H1 (cell line): ENCODE results near the gene PPFIA4. TPM values are rescaled to one million over a fixed set of nuclear protein-coding genes. Genes with fewer than 3 reads are reported as not detected.

ENCODE experiments used
- CTCF ChIA-PET: fragments of 300-600 bp; sonication (Branson Sonifier 250); formaldehyde crosslinking; loops from one replicate; lab custom pipeline; 2021; ENCODE audit not compliant: partially characterized antibody; lab: Charles Lee
- POLR2A ChIA-PET: fragments of 300-600 bp; sonication (Branson Sonifier 250); formaldehyde crosslinking; loops from one replicate; lab custom pipeline; 2021; ENCODE audit warnings: inconsistent platforms; ENCODE audit not compliant: partially characterized antibody; lab: Charles Lee
- DNase-seq, 2 experiments: peaks; one replicate each; pipeline versions ENCODE4 v3.0.0 to v3.0.0-alpha.2; 2010 to 2022; ENCODE audit warnings: low spot score in 2 of 2, low read depth in 1 of 2, mixed read lengths in 1 of 2
- FAIRE-seq: peaks from 2 replicates; lab custom pipeline; 2011; peaks lifted over from hg19 to GRCh38; lab: Jason Lieb, UNC
- H2AFZ ChIP-seq: 2 replicates; pipeline ENCODE4 v1.8.1; 2012; ENCODE audit warnings: low read length, inconsistent platforms
- H2AK5ac ChIP-seq: 2 replicates; pipeline ENCODE4 v1.6.1; 2013; ENCODE audit warnings: low read depth, low read length
- H2BK120ac ChIP-seq: replicated peaks from 2 replicates; pipeline ENCODE3; 2013; ENCODE audit warnings: low read depth, low read length, inconsistent platforms
- H2BK12ac ChIP-seq: 2 replicates; pipeline ENCODE4 v1.6.1; 2013; ENCODE audit warnings: low read depth, low read length
- H2BK15ac ChIP-seq: 2 replicates; pipeline ENCODE4 v1.6.1; 2013; ENCODE audit warnings: low read length
- H2BK20ac ChIP-seq: 2 replicates; pipeline ENCODE4 v1.6.1; 2013; ENCODE audit warnings: low read length
- H2BK5ac ChIP-seq: 2 replicates; pipeline ENCODE4 v1.6.1; 2013; ENCODE audit warnings: low read depth, low read length
- H3K14ac ChIP-seq: 2 replicates; pipeline ENCODE4 v1.6.1; 2013; ENCODE audit warnings: inconsistent platforms; ENCODE audit not compliant: insufficient read length
- H3K18ac ChIP-seq: 2 replicates; pipeline ENCODE4 v1.6.1; 2013; ENCODE audit warnings: low read length; ENCODE audit errors: extremely low read depth
- H3K23ac ChIP-seq: 2 replicates; pipeline ENCODE4 v1.6.1; 2013; ENCODE audit warnings: inconsistent platforms; ENCODE audit not compliant: insufficient read length
- H3K23me2 ChIP-seq: 2 replicates; pipeline ENCODE4 v1.6.1; 2013; ENCODE audit warnings: low read depth, low read length
- H3K27ac ChIP-seq: 2 replicates; pipeline ENCODE4 v1.6.1; 2011; ENCODE audit warnings: low read depth, low read length, inconsistent platforms
- H3K27me3 ChIP-seq, 4 experiments: replicated peaks in 1 of 4; 1 replicate in 1 of 4; 2 replicates in 3 of 4; pipeline versions ENCODE4 v1.6.1 to v1.8.1; 2011 to 2013; ENCODE audit warnings: low read length in 3 of 4, mild to moderate bottlenecking in 3 of 4, inconsistent platforms in 2 of 4, mixed read lengths in 2 of 4, moderate library complexity in 1 of 4; ENCODE audit not compliant: control insufficient read depth in 3 of 4, insufficient read depth in 3 of 4; ENCODE audit errors: extremely low read depth in 1 of 4
- H3K36me3 ChIP-seq, 4 experiments: 2 replicates each; pipeline versions ENCODE4 v1.6.1 to v1.8.1; 2011 to 2013; ENCODE audit warnings: mild to moderate bottlenecking in 4 of 4, low read length in 3 of 4, moderate library complexity in 2 of 4, control low read depth in 1 of 4, inconsistent platforms in 1 of 4; ENCODE audit not compliant: insufficient read depth in 4 of 4, control insufficient read depth in 2 of 4
- H3K4ac ChIP-seq: replicated peaks from 2 replicates; pipeline ENCODE3; 2013; ENCODE audit warnings: low read length, low read depth, mixed read lengths, inconsistent platforms; ENCODE audit not compliant: insufficient read length
- H3K4me1 ChIP-seq, 4 experiments: replicated peaks in 1 of 4; 1 replicate in 1 of 4; 2 replicates in 3 of 4; pipeline versions ENCODE4 v1.6.1 to v1.8.1; 2011 to 2013; ENCODE audit warnings: low read length in 3 of 4, inconsistent platforms in 2 of 4, mixed read lengths in 1 of 4; ENCODE audit not compliant: insufficient read depth in 4 of 4, control insufficient read depth in 3 of 4
- H3K4me2 ChIP-seq, 2 experiments: 2 replicates each; pipeline versions ENCODE4 v1.6.1 to v1.8.1; 2011 to 2013; ENCODE audit warnings: low read depth in 2 of 2, low read length in 2 of 2, control low read depth in 1 of 2, inconsistent platforms in 1 of 2, mild to moderate bottlenecking in 1 of 2; ENCODE audit not compliant: insufficient read depth in 1 of 2
- H3K4me3 ChIP-seq, 4 experiments: fragments of 200-600, 300-600 bp in 1 of 4; sonication (generic), shearing (Covaris generic), sonication (Bioruptor Twin) in 1 of 4; 2 replicates each; pipeline versions ENCODE4 v1.5.1 to v1.8.1; 2011 to 2016; ENCODE audit warnings: low read length in 4 of 4, low read depth in 3 of 4, control low read depth in 2 of 4, inconsistent platforms in 2 of 4, mild to moderate bottlenecking in 2 of 4, mixed read lengths in 1 of 4, moderate library complexity in 1 of 4; ENCODE audit not compliant: insufficient read depth in 2 of 4; ENCODE audit errors: extremely low read depth in 1 of 4
- H3K56ac ChIP-seq: replicated peaks from 2 replicates; pipeline ENCODE3; 2013; ENCODE audit warnings: low read depth, mild to moderate bottlenecking, mixed read lengths, low read length, inconsistent platforms; ENCODE audit not compliant: insufficient read length
- H3K79me1 ChIP-seq: 2 replicates; pipeline ENCODE4 v1.6.1; 2013; ENCODE audit warnings: low read depth, low read length, control low read depth
- H3K79me2 ChIP-seq, 2 experiments: 2 replicates each; pipeline versions ENCODE4 v1.6.1 to v1.8.1; 2012 to 2013; ENCODE audit warnings: low read length in 2 of 2, mild to moderate bottlenecking in 2 of 2, inconsistent platforms in 1 of 2; ENCODE audit not compliant: insufficient read depth in 2 of 2, control insufficient read depth in 1 of 2
- H3K9ac ChIP-seq, 4 experiments: replicated peaks in 1 of 4; 1 replicate in 1 of 4; 2 replicates in 3 of 4; pipeline versions ENCODE4 v1.6.1 to v1.8.1; 2011 to 2013; ENCODE audit warnings: low read depth in 3 of 4, low read length in 3 of 4, control low read depth in 2 of 4, mild to moderate bottlenecking in 2 of 4, moderate library complexity in 2 of 4, inconsistent platforms in 1 of 4; ENCODE audit errors: extremely low read depth in 1 of 4
- H3K9me3 ChIP-seq, 2 experiments: 2 replicates each; pipeline versions ENCODE4 v1.6.1 to v1.8.1; 2012 to 2013; ENCODE audit warnings: mild to moderate bottlenecking in 2 of 2, moderate library complexity in 2 of 2, control low read depth in 1 of 2, inconsistent platforms in 1 of 2, low read depth in 1 of 2, low read length in 1 of 2, mixed read lengths in 1 of 2; ENCODE audit not compliant: insufficient read depth in 2 of 2
- H4K20me1 ChIP-seq, 2 experiments: replicated peaks in 1 of 2; 2 replicates each; pipeline versions ENCODE3 to v1.8.1; 2011 to 2013; ENCODE audit warnings: inconsistent platforms in 2 of 2, low read length in 2 of 2, mild to moderate bottlenecking in 1 of 2; ENCODE audit not compliant: insufficient read depth in 2 of 2, control insufficient read depth in 1 of 2
- H4K5ac ChIP-seq: 2 replicates; pipeline ENCODE4 v1.6.1; 2013; ENCODE audit warnings: low read length, low read depth, mixed read lengths, inconsistent platforms; ENCODE audit not compliant: insufficient read length
- H4K8ac ChIP-seq: 2 replicates; pipeline ENCODE4 v1.8.0; 2013; ENCODE audit warnings: mild to moderate bottlenecking, moderate library complexity, low read length, inconsistent platforms; ENCODE audit not compliant: insufficient read depth; ENCODE audit errors: extremely low read depth
- H4K91ac ChIP-seq: replicated peaks from 2 replicates; pipeline ENCODE3; 2013; ENCODE audit warnings: low read length, mixed read lengths, inconsistent platforms; ENCODE audit not compliant: insufficient read length
- ASH2L ChIP-seq: fragments of 200-600, 300-600 bp; sonication (generic); IDR thresholded peaks from one replicate; pipeline ENCODE4 v1.7.1; 2017; ENCODE audit warnings: low read length
- BRCA1 ChIP-seq: IDR thresholded peaks from 2 replicates; pipeline ENCODE4 v1.6.1; 2012; ENCODE audit warnings: low read depth, low read length, improper control_type of control experiment
- CREB1 ChIP-seq: IDR thresholded peaks from 2 replicates; pipeline ENCODE4 v1.6.1; 2012; ENCODE audit warnings: inconsistent platforms
- CTBP2 ChIP-seq: IDR thresholded peaks from 2 replicates; pipeline ENCODE4 v1.7.0; 2011; ENCODE audit warnings: borderline replicate concordance, mild to moderate bottlenecking, moderate library complexity, mixed read lengths, low read length; ENCODE audit not compliant: insufficient read depth, insufficient read length
- GABPA ChIP-seq: IDR thresholded peaks from 2 replicates; pipeline ENCODE4 v1.6.1; 2011; ENCODE audit warnings: mild to moderate bottlenecking, low read length, moderate library complexity, borderline replicate concordance; ENCODE audit not compliant: insufficient read depth
- KDM1A ChIP-seq: fragments of 200-600, 300-600 bp; sonication (generic); IDR thresholded peaks from 2 replicates; pipeline ENCODE4 v1.7.1; 2016; ENCODE audit warnings: mild to moderate bottlenecking, low read length, borderline replicate concordance
- SAP30 ChIP-seq: fragments of 300-600 bp; sonication (generic); IDR thresholded peaks from 2 replicates; pipeline ENCODE4 v1.7.1; 2012; ENCODE audit warnings: low read length, moderate library complexity, mild to moderate bottlenecking, inconsistent platforms; ENCODE audit not compliant: insufficient read depth, insufficient replicate concordance
- SIRT6 ChIP-seq: IDR thresholded peaks from one replicate; pipeline ENCODE4 v1.7.1; 2012; ENCODE audit warnings: low read length, inconsistent platforms
- SP4 ChIP-seq: IDR thresholded peaks from 2 replicates; pipeline ENCODE4 v1.6.1; 2012; ENCODE audit warnings: low read length, inconsistent platforms
- SUZ12 ChIP-seq: fragments of 200-600 bp; sonication (generic); IDR thresholded peaks from 2 replicates; pipeline ENCODE4 v1.6.1; 2012; ENCODE audit warnings: mild to moderate bottlenecking, inconsistent platforms, low read length, moderate library complexity, mixed read lengths
- TEAD4 ChIP-seq: IDR thresholded peaks from 2 replicates; pipeline ENCODE4 v1.6.1; 2012; ENCODE audit warnings: low read depth, low read length, inconsistent platforms, mixed read lengths
- WGBS, 2 experiments: shearing (Covaris generic) in 1 of 2; methylation state at CpG; one replicate each; pipeline versions ENCODE4 v1.1.6 to v1.1.7; 2013 to 2015; ENCODE audit warnings: low lambda C conversion rate in 2 of 2, mixed read lengths in 2 of 2, inconsistent platforms in 1 of 2, low coverage in 1 of 2, missing lambda C conversion rate in 1 of 2; ENCODE audit not compliant: insufficient replicate concordance in 2 of 2, insufficient coverage in 1 of 2, insufficient read length in 1 of 2; ENCODE audit errors: extremely low coverage in 1 of 2, missing lambda C conversion rate in 1 of 2; 5-methylcytosine and 5-hydroxymethylcytosine counted together
- polyA plus RNA-seq, 7 experiments: library from polyadenylated mRNA; depleted of rRNA in 3 of 7; stranded (reverse) in 5 of 7; unstranded in 2 of 7; fragments of >200 nt in 5 of 7; fragments of 200-250 nt in 2 of 7; gene quantifications; 1 replicate in 5 of 7; 2 replicates in 1 of 7; 4 replicates in 1 of 7; pipeline versions ENCODE4 v1.2.1 to v1.2.3, GENCODE V29; 2011 to 2013; ENCODE audit warnings: missing spikeins in 2 of 7, mixed read lengths in 2 of 7
- total RNA-seq: library from RNA; stranded (reverse); fragmentation: NEBNext Ultra II Directional; extraction: Animal tissue kit (Norgen Biotek cat#: 25700); gene quantifications from 2 replicates; pipeline ENCODE4 v1.2.1, GENCODE V29; 2021
- TF ChIP-seq, protein P1 (sequence below): IDR thresholded peaks from 2 replicates; pipeline ENCODE4 v1.6.1; 2011; ENCODE audit warnings: low read length, improper control_type of control experiment

Gene PPFIA4
- total and polyA plus RNA-seq, 2 of the 8 experiments (the other 6 are each of a cell fraction or from before 2014, with no cell fraction given), result 9.0 to 9.9 TPM

GRCh38 chr1:203054642-203055041 is 28.4 kb downstream of the PPFIA4 start:
- Histone ChIP-seq H2BK5ac (no peak overlapping the region), H4K91ac (no peak overlapping the region), H3K27me3 (no peaks in the 10 kb centered on the region), H2BK20ac (no peak overlapping the region), H3K9me3 (no peaks in the 10 kb centered on the region), H3K56ac (no peak overlapping the region), H3K14ac (no peak overlapping the region), H2BK15ac (no peak overlapping the region), H3K27ac (no peak overlapping the region), H2BK12ac (no peak overlapping the region), H2AFZ (no peak overlapping the region), H2BK120ac (no peak overlapping the region)
- CTCF ChIA-PET, result interaction anchor here (0.5 to 49.7 kb wide), 15 partner anchors 1 to 562 kb away, joined by 3 to 1089 read pairs (median 8); partner anchors contain the start of genes ADORA1, MYBPH, MYOG and PPFIA4
- TF ChIP-seq SAP30 (no peak), CTBP2 (no peak), SIRT6 (no peak), KDM1A (no peak), ASH2L (no peak), SUZ12 (no peak), GABPA (no peak), TEAD4 (no peak), CREB1 (no peak), BRCA1 (no peak), SP4 (no peak)
- TF ChIP-seq, protein P1, sequence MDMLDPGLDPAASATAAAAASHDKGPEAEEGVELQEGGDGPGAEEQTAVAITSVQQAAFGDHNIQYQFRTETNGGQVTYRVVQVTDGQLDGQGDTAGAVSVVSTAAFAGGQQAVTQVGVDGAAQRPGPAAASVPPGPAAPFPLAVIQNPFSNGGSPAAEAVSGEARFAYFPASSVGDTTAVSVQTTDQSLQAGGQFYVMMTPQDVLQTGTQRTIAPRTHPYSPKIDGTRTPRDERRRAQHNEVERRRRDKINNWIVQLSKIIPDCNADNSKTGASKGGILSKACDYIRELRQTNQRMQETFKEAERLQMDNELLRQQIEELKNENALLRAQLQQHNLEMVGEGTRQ, result no peak
- TF ChIP-seq, all 59 proteins: peak for 0
- Histone ChIP-seq H3K4me2 (peak overlapping the region; percentile 34 to 39; a peak in 2 of 4 replicates), H4K5ac (no peak overlapping the region), H3K23ac (no peak overlapping the region), H3K4me3 (no peak overlapping the region), H4K8ac (no peak overlapping the region), H3K36me3 (no peaks in the 10 kb centered on the region; a peak in 2 of 8 replicates), H3K18ac (no peak overlapping the region), H4K20me1 (no peaks in the 10 kb centered on the region), H3K9ac (no peak overlapping the region), H3K4ac (no peak overlapping the region), H2AK5ac (no peak overlapping the region), H3K79me2 (no peaks in the 10 kb centered on the region), H3K23me2 (no peaks in the 10 kb centered on the region), H3K79me1 (no peaks in the 10 kb centered on the region), H3K4me1 (peaks cover 10 to 25% (median 20%) of the 10 kb centered on the region in 4 experiments)
- WGBS, 2 experiments, result 39% methylated on average over 5 of the region's 5 CpGs; no CpG with 5 or more reads in 1 of the 2 experiments
- POLR2A ChIA-PET, result interaction anchor here (0.6 to 1.0 kb wide), 3 partner anchors 14 to 933 kb away, joined by 3 to 4 read pairs (median 3); no protein-coding TSS in a partner anchor
- DNase-seq (no peak), FAIRE-seq (no peak)
